Activated CD4-positive, alpha-beta T cell treated with anti-CD3 and anti-CD28 coated beads for 24 hours (primary cell): ENCODE results near the gene ALG14.
"Not testable (repeated sequence)": the region's sequence is repeated elsewhere in the genome, so short reads cannot be mapped to it uniquely, and the experiment has no call there.

Experiments
- DNase-seq, 2 donors: peaks; one replicate each; pipeline ENCODE4 v3.0.0-alpha.2; 2020; ENCODE audit warnings: low read depth in 2 of 2

The ALG14 gene

DNA sequence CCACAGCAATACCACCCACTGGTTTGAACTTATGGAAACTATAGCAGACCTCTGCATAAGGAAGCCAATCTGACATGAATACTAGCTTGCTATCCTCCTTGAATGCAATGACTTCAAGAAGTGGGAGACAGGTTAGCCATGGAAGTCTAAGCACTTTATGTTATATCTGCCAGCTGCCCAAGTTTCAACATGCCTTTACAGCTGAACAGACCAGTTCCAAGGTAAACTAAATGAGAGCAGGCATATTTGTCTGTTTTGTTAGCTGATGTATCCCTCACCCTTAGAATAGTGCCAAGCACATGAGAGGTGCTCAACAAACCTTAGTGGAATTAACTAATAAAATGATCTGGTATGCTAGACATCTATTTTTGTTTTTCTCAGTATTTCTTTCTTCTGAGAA, 65.1 kb downstream of the ALG14 start:
- DNase-seq: no peak

DNA sequence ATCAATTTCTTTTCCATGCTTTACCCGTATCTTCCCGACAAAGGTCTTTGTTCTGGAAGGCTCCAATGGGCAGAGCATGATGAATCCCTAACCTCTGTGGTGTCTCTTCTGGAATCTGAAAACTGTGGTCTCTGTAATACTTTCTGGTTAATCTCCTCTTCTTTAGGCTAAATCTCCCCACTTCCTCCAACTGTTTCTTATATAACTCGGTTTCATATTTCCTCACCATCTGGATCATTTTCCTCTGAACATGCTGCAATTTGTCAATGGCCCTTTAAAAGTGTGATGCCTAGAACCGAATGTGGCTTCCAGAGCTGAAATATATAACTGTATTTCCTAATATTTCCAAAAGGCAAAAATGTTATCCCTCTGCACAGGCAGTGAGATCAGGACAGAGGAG, 66.1 kb downstream of the ALG14 start:
- no peak for DNase-seq

DNA sequence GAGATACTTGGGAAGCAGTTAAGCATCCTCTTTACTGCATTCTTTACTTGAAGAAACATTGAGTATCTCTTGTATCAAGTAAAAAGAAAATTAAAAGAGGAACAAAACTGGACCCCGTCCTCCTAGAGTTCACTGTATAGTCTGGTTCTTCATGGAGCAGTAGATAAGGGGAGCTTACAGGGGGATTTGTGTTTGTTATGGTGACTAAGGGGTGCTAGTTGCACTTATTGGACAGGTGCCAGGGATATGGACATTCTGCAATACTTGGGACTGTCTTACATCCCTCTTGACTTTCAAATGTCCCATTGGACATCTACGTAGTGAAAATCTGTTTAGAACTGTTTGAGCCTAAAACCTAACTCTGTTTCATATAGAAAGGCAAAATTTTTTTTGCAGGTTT, 67.2 kb downstream of the ALG14 start:
- DNase-seq: no peak

GRCh38 chr1:95004013-95004412, 68.7 kb downstream of the ALG14 start:
- no peak for DNase-seq

- no peak for DNase-seq
Observed at GRCh38 chr1:95003433-95003738, 69.4 kb downstream of the ALG14 start.

- no peak for DNase-seq
Observed at GRCh38 chr1:95002540-95003432, 70.0 kb downstream of the ALG14 start.

DNA sequence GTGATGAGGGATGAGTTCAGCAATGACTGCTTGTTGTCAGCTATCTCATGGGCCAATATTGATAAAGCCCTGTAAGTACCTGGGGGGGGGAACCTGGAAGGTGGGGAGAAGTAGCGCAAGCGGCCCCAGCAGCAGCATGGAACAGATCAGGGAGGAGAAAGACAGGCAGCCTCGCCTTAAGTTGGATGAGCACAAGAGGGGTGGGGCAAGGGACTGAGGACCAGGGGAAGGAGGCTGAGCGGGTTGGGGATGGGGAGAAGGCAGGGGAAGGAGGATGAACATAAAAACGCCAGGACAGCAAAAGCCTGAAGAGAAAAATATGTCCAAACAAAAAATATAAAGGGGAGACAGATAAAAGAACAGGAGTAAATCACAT, 70.6 kb downstream of the ALG14 start:
- no peak for DNase-seq

DNA sequence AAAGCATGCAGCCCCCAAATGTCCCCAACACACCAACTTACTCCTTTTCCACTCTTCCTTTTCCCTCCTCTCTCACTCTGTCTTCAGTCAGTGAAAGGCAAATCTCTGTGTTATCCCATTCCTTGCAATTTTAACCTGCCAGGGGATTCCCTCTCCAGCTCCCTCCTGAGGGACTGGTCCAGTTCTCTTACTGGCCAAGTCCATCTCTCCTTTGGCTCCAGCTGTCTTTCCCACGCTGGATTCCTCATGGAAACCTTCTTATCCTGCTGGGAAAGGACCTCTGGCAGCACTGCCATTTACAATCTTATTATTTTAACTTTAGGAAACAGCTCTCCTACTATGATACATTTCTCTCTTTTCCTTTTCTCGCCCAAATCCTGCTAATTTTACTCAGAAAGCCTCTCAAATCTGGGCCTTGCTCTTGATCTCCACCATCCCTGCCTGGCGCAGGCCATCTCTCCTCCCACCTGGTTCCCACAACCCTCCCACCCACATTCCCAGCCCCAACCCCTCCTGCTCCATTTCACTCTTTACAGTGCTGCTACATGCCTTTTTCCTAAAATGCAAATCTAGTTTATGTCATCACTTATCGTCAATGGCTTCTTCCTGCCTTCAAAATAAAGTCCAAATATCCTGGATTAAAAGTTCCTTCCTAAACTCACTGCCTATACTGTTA, 73.2 kb downstream of the ALG14 start:
- DNase-seq: no peak

- DNase-seq: no peak
Observed at GRCh38 chr1:94998748-94999147, 74.0 kb downstream of the ALG14 start.

DNA sequence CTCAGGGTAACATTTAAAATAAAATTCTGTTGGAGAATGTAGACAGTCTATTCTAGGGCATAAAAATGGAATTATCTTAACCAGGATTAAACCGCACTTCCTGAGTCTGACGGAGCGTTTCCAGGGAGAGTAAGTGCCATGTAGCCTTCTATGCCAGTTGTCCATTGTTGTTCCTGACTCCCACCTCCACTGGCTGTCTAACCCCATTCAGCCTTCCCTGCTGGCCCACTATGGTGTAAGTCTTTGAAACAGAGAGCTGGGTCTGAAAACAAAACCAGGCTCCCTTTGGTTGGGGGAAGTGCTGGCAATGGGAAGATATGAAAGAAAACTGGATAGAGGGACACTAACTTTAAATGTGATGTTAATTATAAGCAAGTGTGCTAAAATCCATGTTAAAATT, 74.6 kb downstream of the ALG14 start:
- no peak for DNase-seq

GRCh38 chr1:94995536-94995935, 77.2 kb downstream of the ALG14 start:
- not testable (repeated sequence) for DNase-seq

DNA sequence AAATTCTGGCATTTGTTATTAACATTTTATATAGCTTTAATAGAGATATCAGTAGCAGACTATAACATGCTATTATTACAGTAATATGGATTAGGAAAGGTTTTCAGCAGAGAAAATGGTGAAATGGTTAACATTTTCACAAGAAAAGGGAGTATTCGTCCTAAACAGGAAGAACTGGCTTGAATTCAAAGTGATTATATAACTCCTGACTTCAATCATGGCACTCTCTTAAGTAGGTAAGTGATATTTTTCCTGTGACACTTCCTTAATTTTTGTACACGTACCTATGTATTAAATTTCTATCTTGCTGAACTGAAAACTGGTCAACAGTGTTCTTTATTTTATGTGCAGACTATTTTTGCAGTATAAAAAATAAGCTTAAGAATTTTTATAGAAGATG, 77.9 kb downstream of the ALG14 start:
- DNase-seq: no peak

- no peak for DNase-seq
Observed at GRCh38 chr1:94993931-94994645, 78.7 kb downstream of the ALG14 start.

GRCh38 chr1:94992863-94993563, 79.7 kb downstream of the ALG14 start:
- DNase-seq: no peak

- no peak for DNase-seq
Observed at GRCh38 chr1:94992161-94992560, 80.6 kb downstream of the ALG14 start.

- DNase-seq: no peak
Observed at GRCh38 chr1:94989911-94990473, 82.8 kb downstream of the ALG14 start.

- DNase-seq: no peak
Observed at GRCh38 chr1:94989398-94989797, 83.4 kb downstream of the ALG14 start.

DNA sequence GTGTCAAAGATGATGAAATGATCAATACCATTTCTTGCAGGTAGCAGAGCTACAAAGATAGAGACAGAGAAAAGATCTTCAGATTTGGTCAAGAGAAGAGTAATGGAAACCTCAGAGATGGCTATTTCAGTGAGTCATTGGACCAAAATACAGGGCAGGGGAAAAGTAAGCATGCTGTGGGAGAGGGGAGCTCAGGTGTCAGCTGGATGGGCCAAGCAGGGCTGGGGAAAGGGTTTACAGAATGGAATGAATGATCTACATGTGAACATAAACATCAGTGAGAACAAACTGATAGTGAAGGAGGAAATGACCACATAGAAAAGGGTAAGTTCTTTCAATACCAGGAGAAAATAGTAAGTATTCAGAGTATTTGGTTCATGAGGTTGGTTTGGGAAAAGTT, 84.4 kb downstream of the ALG14 start:
- no peak for DNase-seq

- no peak for DNase-seq
Observed at GRCh38 chr1:94986783-94987182, 86.0 kb downstream of the ALG14 start.

DNA sequence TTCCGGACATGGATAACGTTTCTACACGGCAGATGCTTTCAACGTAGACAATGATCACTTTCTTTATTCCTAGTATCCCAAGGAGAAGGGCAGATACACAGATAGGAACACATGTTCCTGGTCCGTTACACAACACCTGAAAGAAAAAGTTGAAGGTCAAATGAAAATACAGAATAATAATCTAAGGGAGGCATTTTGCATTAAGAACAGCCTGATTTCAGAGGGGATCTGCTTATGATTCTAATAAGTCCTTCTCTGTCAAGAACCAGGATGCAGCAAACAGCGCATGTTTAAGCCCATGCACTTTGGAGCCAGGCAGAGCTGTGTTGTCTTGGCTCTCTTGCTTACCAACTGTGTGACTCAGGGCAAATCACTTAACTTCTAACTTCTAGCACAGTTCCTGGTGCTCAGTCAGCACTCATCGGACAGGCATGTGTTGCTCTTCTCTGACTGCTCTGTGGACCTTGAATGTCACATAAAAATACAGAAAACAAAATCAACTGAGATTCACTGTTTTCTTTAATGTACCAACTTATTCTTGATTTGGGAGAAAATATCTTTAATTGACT, 89.5 kb downstream of the ALG14 start:
- DNase-seq: no peak

DNA sequence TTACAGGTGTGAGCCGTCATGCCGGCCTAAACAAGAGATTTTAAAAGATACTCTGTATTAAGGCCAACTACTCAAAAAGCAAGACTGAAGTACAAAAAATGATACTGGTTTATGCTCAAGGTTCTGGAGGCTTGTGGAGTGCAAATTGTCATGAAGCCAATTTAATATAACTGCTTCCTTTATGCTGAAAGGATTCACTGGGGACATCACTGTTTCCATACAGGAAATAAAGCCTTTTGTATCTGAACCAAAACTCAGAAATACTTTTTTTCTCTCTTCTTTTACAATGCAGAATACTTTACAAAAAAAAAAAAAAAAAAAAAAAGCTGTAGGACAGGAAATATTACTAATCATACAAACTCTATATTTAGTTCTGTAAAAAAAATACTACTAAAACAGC, 90.4 kb downstream of the ALG14 start:
- DNase-seq: no peak

- DNase-seq: no peak
Observed at GRCh38 chr1:94981575-94981973, 91.2 kb downstream of the ALG14 start.
